Measurements from ENCODE around the gene EHD2. TPM values are rescaled to one million over a fixed set of nuclear protein-coding genes. Genes with fewer than 3 reads are reported as not detected.

The EHD2 gene
- total RNA-seq, 3 donors from 2014 or later: 38.8 to 121 (median 67.2) TPM

GRCh38 chr19:47792616-47793015 is 79.4 kb downstream of the EHD2 start:
- H3K27me3 ChIP-seq: no peaks in the 10 kb centered on the region
- no peak for DNase-seq (ENCODE audit: low spot score in 2 of 2)
- intact Hi-C loops (cut with DNase I; ENCODE audit: low total_unique reads): no loop called here
- no peak overlapping the region for H3K4me3 ChIP-seq
- no peaks in the 10 kb centered on the region for H3K9me3 ChIP-seq
- TF ChIP-seq POLR2AphosphoS5 (IDR thresholded peaks at IDR 0.05): no peak
- TF ChIP-seq POLR2A (IDR thresholded peaks at IDR 0.05): no peak
- no peak for TF ChIP-seq CTCF (IDR thresholded peaks at IDR 0.05)
- H3K27ac ChIP-seq: no peak overlapping the region
- no peaks in the 10 kb centered on the region for H3K4me1 ChIP-seq
- H3K36me3 ChIP-seq: no peaks in the 10 kb centered on the region

Other genes starting within 250 kb of the EHD2 start
- under 1 TPM in 2 of 3 donors, not detected in 1; under 0.01 to 0.29 TPM for gene SLC8A2, start 241.5 kb upstream of the EHD2 start, total RNA-seq
- gene KPTN, start 229.2 kb upstream of the EHD2 start, total RNA-seq: 1 to 10 TPM; 4.6 to 6.6 (median 6.3) TPM
- gene NAPA, start 198.4 kb upstream of the EHD2 start, total RNA-seq: 100 to 1,000 TPM in 1 of 3 donors, 10 to 100 TPM in 2; 82.4 to 117 (median 96.0) TPM
- gene ZNF541, start 140.3 kb upstream of the EHD2 start, total RNA-seq: 1 to 10 TPM in 1 of 3 donors, under 1 TPM in 1, not detected in 1; 0.15 to 1.4 TPM
- 1 to 10 TPM; 4.2 to 8.3 (median 7.5) TPM for gene BICRA, start 104.3 kb upstream of the EHD2 start, total RNA-seq
- gene NOP53, start 32.1 kb downstream of the EHD2 start, total RNA-seq: 100 to 1,000 TPM; 391 to 498 (median 457) TPM
- gene SELENOW, start 65.3 kb downstream of the EHD2 start, total RNA-seq: 100 to 1,000 TPM; 297 to 525 (median 450) TPM
- gene TPRX1, start 91.1 kb downstream of the EHD2 start, total RNA-seq: not detected
- gene CRX, start 108.5 kb downstream of the EHD2 start, total RNA-seq: not detected
- not detected for gene TPRX2, start 145.8 kb downstream of the EHD2 start, total RNA-seq
- gene SULT2A1, start 172.9 kb downstream of the EHD2 start, total RNA-seq: not detected